ENCODE measurements around the gene PCTP. TPM values are rescaled to one million over a fixed set of nuclear protein-coding genes. Genes with fewer than 3 reads are reported as not detected.

Gene PCTP
- total RNA-seq, 4 donors from 2014 or later: 10.1 to 41.7 (median 13.3) TPM

DNA sequence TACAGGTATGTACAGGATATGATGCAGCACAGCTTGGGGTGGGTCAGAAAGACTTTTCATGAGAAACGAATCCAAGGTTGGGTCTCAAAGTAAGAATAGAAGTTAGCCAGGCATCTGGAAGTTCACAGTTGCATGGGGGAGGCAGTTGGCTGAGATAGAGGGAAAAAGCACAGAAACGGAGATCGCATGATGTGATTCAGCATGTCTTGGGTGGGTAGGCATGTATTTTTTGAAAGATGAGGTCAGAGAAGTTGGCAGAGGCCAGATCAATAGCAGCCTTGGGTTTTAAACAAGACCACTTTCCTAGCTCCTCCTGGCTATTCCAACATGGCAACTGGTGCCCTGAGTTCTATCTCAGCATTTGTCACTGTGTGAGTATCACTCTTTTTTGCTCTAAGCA is 67.2 kb downstream of the PCTP start:
- H3K27ac ChIP-seq: no peak overlapping the region
- in situ Hi-C loops (cut with MboI; ENCODE audit: low sequenced_read_pairs in 4 of 4) (no loop called here), intact Hi-C loops (cut with DNase I; ENCODE audit: low total_unique reads) (no loop called here)
- no peaks in the 10 kb centered on the region for H3K9me3 ChIP-seq
- no peaks in the 10 kb centered on the region for H3K27me3 ChIP-seq
- H3K36me3 ChIP-seq: no peaks in the 10 kb centered on the region
- DNase-seq (no peak), ATAC-seq (no peak)
- H3K4me1 ChIP-seq: peaks cover 0 to 3% of the 10 kb centered on the region in 2 donors
- H3K4me3 ChIP-seq: no peak overlapping the region
- TF ChIP-seq, protein P1, sequence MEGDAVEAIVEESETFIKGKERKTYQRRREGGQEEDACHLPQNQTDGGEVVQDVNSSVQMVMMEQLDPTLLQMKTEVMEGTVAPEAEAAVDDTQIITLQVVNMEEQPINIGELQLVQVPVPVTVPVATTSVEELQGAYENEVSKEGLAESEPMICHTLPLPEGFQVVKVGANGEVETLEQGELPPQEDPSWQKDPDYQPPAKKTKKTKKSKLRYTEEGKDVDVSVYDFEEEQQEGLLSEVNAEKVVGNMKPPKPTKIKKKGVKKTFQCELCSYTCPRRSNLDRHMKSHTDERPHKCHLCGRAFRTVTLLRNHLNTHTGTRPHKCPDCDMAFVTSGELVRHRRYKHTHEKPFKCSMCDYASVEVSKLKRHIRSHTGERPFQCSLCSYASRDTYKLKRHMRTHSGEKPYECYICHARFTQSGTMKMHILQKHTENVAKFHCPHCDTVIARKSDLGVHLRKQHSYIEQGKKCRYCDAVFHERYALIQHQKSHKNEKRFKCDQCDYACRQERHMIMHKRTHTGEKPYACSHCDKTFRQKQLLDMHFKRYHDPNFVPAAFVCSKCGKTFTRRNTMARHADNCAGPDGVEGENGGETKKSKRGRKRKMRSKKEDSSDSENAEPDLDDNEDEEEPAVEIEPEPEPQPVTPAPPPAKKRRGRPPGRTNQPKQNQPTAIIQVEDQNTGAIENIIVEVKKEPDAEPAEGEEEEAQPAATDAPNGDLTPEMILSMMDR (IDR thresholded peaks at IDR 0.05 in 4 of 5, conservative IDR thresholded peaks at IDR 0.05 in 1 of 5): no peak
- no peak for TF ChIP-seq POLR2A (IDR thresholded peaks at IDR 0.05)

DNA sequence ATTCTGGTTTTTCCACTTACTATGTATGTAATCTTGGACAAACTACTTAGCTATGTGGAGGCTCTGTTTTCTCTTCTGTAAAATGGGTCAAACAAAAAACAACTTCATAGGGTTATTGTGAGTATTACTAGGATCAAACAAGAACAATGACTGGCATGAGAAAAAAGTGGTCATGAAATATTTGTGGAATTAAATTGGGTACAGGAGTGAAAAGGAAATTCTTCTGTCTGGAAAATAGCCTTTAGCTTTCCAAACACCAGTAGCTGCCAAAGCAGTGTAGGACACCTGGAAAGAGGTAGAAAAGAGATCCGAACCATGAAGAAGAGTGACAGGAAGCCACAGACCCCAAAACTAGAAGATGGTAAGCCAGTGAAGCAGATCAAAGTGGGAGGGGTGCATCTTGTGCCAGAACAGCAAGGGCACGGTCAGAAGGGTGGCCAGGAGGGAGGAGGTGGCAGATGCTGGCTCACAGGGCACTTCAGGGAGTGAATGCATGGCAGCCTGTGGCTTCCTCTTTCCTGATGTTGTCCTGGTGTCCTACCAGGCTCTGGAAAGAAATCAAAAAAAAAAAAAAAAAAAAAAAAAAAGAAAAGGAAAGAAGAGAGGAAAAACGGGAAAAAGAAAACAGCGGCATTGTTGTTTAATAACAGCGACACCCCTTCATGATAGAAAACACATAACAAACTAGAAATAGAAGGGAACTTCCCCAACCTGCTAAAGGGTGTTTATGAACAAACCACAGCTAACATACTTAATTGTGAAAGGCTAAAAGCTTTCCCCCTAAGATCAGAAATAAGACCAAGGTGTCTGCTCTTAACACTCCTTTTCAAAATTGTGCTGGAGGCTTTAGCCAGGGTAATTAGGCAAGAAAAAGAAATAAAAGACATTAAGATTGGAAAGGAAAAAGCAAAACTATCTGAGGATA is 67.9 kb downstream of the PCTP start:
- Histone ChIP-seq H3K27ac (no peak overlapping the region), H3K36me3 (no peaks in the 10 kb centered on the region), H3K27me3 (no peaks in the 10 kb centered on the region), H3K4me1 (peaks cover 0 to 3% of the 10 kb centered on the region in 2 donors), H3K4me3 (no peak overlapping the region), H3K9me3 (no peaks in the 10 kb centered on the region)
- DNase-seq (no peak), ATAC-seq (no peak)
- intact Hi-C loops (cut with DNase I; ENCODE audit: low total_unique reads): no loop called here
- in situ Hi-C loops (cut with MboI; ENCODE audit: low sequenced_read_pairs in 4 of 4): no loop called here
- no peak for TF ChIP-seq POLR2A (IDR thresholded peaks at IDR 0.05)
- TF ChIP-seq, protein P1 (IDR thresholded peaks at IDR 0.05 in 4 of 5, conservative IDR thresholded peaks at IDR 0.05 in 1 of 5): no peak

DNA sequence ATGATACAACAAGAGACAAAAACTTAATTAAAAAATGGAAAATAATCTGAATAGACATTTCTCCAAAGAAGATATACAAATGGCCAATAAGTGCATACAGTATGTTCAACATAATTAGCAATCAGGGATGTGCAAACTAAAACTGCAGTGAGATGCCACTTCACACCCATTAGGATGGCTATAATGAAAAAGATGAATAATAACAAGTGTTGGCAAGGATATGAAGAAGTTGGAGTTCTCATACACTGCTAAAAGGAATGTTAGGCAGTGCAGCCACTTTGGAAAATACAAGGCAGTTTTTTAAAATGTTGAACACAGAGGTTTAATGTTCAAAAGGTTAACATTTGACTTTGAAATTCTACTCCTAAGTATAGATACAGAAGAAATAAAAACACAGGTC is 69.8 kb downstream of the PCTP start:
- H3K27me3 ChIP-seq: no peaks in the 10 kb centered on the region
- H3K4me1 ChIP-seq: no peaks in the 10 kb centered on the region
- in situ Hi-C loops (cut with MboI; ENCODE audit: low sequenced_read_pairs in 4 of 4) (loop anchor here in 3 of 4 donors (5.0 to 10.0 kb wide), 3 partner anchors 46 to 293 kb away; no protein-coding TSS in a partner anchor), intact Hi-C loops (cut with DNase I; ENCODE audit: low total_unique reads) (loop anchor here (5.0 kb wide), 1 partner anchor 98 kb away; the partner anchor contains the start of gene TMEM100)
- H3K9me3 ChIP-seq: no peaks in the 10 kb centered on the region
- H3K27ac ChIP-seq: no peak overlapping the region
- DNase-seq: no peak
- no peak for ATAC-seq
- H3K36me3 ChIP-seq: no peaks in the 10 kb centered on the region
- TF ChIP-seq, protein P1 (IDR thresholded peaks at IDR 0.05 in 4 of 5, conservative IDR thresholded peaks at IDR 0.05 in 1 of 5): no peak
- no peak for TF ChIP-seq POLR2A (IDR thresholded peaks at IDR 0.05)
- H3K4me3 ChIP-seq: no peak overlapping the region

DNA sequence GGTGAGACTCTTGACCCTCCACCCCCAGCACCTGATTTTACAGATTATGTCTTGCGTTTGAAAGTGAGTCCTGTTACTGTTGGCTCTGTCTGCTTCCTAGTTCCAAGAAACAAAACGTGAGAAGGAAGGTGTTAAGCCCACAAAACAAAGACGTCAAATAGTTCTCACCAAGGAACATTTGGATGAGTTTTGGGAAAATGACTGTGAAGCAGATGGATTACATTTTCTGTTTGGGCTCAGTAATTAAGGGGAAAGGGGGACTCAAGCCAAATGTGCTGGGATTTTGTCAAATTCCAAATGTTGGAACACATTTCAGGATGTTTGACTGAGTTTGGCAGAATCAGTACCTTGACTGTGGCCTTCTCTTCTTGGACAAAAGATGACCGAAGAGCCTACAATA is 71.2 kb downstream of the PCTP start:
- Histone ChIP-seq H3K36me3 (no peaks in the 10 kb centered on the region), H3K4me3 (no peak overlapping the region), H3K27ac (no peak overlapping the region), H3K9me3 (no peaks in the 10 kb centered on the region), H3K4me1 (no peaks in the 10 kb centered on the region), H3K27me3 (no peaks in the 10 kb centered on the region)
- DNase-seq: no peak
- TF ChIP-seq POLR2A (IDR thresholded peaks at IDR 0.05): no peak
- TF ChIP-seq, protein P1 (IDR thresholded peaks at IDR 0.05 in 4 of 5, conservative IDR thresholded peaks at IDR 0.05 in 1 of 5): no peak
- in situ Hi-C loops (cut with MboI; ENCODE audit: low sequenced_read_pairs in 4 of 4): loop anchor here in 3 of 4 donors (5.0 to 10.0 kb wide), 3 partner anchors 47 to 295 kb away; no protein-coding TSS in a partner anchor
- intact Hi-C loops (cut with DNase I; ENCODE audit: low total_unique reads): loop anchor here (5.0 kb wide), 1 partner anchor 100 kb away; the partner anchor contains the start of gene TMEM100
- no peak for ATAC-seq

Measured in gastrocnemius medialis (tissue), 4 donors.